Astrocyte (in vitro differentiated cells and primary cell): Measurements from ENCODE around the gene SLC38A10. TPM values are rescaled to one million over a fixed set of nuclear protein-coding genes. Genes with fewer than 3 reads are reported as not detected.

Source experiments
- DNase-seq: peaks from one replicate; pipeline ENCODE4 v3.0.0-alpha.2; 2010; ENCODE audit warnings: low read depth
- FAIRE-seq: peaks from 2 replicates; lab custom pipeline; 2011; peaks lifted over from hg19 to GRCh38; lab: Jason Lieb, UNC
- H2AFZ ChIP-seq: 2 replicates; pipeline ENCODE4 v1.6.0; 2012; ENCODE audit warnings: low read depth, low read length, inconsistent platforms
- H3K27ac ChIP-seq: 2 replicates; pipeline ENCODE4 v1.5.1; 2011; ENCODE audit warnings: low read depth, low read length, inconsistent platforms
- H3K27me3 ChIP-seq: 2 replicates; pipeline ENCODE4 v1.6.0; 2011; ENCODE audit warnings: low read length, inconsistent platforms; ENCODE audit not compliant: insufficient read depth
- H3K36me3 ChIP-seq: 2 replicates; pipeline ENCODE4 v1.5.1; 2011; ENCODE audit warnings: low read length, inconsistent platforms; ENCODE audit not compliant: insufficient read depth
- H3K4me1 ChIP-seq: 2 replicates; pipeline ENCODE4 v1.5.1; 2011; ENCODE audit warnings: low read length, inconsistent platforms; ENCODE audit not compliant: insufficient read depth
- H3K4me2 ChIP-seq: 2 replicates; pipeline ENCODE4 v1.6.0; 2012; ENCODE audit warnings: low read length, inconsistent platforms
- H3K4me3 ChIP-seq: 2 replicates; pipeline ENCODE4 v1.5.1; 2011; ENCODE audit warnings: low read depth, mild to moderate bottlenecking, low read length, inconsistent platforms; ENCODE audit not compliant: insufficient read depth
- H3K79me2 ChIP-seq: 2 replicates; pipeline ENCODE4 v1.6.0; 2012; ENCODE audit warnings: mild to moderate bottlenecking, low read length, inconsistent platforms; ENCODE audit not compliant: insufficient read depth
- H3K9ac ChIP-seq: 2 replicates; pipeline ENCODE4 v1.6.0; 2012; ENCODE audit warnings: mild to moderate bottlenecking, low read length, inconsistent platforms
- H3K9me3 ChIP-seq: 2 replicates; pipeline ENCODE4 v1.5.1; 2012; ENCODE audit warnings: low read depth, mild to moderate bottlenecking, low read length, inconsistent platforms; ENCODE audit not compliant: insufficient read depth
- H4K20me1 ChIP-seq: 2 replicates; pipeline ENCODE4 v1.6.0; 2012; ENCODE audit warnings: low read length, inconsistent platforms; ENCODE audit not compliant: insufficient read depth
- H3K27ac Mint-ChIP-seq: one replicate; pipeline ENCODE4 v1.8.0; 2021; ENCODE audit warnings: mild to moderate bottlenecking, mixed read lengths; ENCODE audit not compliant: unreplicated experiment
- H3K27me3 Mint-ChIP-seq: one replicate; pipeline ENCODE4 v1.8.0; 2021; ENCODE audit warnings: low read depth, mixed read lengths; ENCODE audit not compliant: unreplicated experiment
- H3K36me3 Mint-ChIP-seq: one replicate; pipeline ENCODE4 v1.8.0; 2021; ENCODE audit warnings: low read depth, mixed read lengths; ENCODE audit not compliant: unreplicated experiment
- H3K4me1 Mint-ChIP-seq: one replicate; pipeline ENCODE4 v1.8.0; 2021; ENCODE audit warnings: low read depth, mixed read lengths; ENCODE audit not compliant: unreplicated experiment
- H3K4me3 Mint-ChIP-seq: one replicate; pipeline ENCODE4 v1.8.0; 2021; ENCODE audit warnings: mild to moderate bottlenecking, moderate library complexity, mixed read lengths; ENCODE audit not compliant: unreplicated experiment
- H3K9me3 Mint-ChIP-seq: one replicate; pipeline ENCODE4 v1.8.0; 2021; ENCODE audit warnings: mild to moderate bottlenecking, mixed read lengths; ENCODE audit not compliant: unreplicated experiment
- CTCF ChIP-seq: IDR thresholded peaks from 2 replicates; pipeline ENCODE4 v1.5.1; 2011; ENCODE audit warnings: low read depth, mild to moderate bottlenecking, inconsistent platforms, low read length, moderate library complexity; ENCODE audit not compliant: insufficient read depth
- EZH2 ChIP-seq: IDR thresholded peaks from 2 replicates; pipeline ENCODE4 v1.6.1; 2012; ENCODE audit warnings: mild to moderate bottlenecking, low read length, inconsistent platforms; ENCODE audit not compliant: insufficient read depth
- total RNA-seq: library from RNA; stranded (reverse); gene quantifications from 2 replicates; pipeline ENCODE4 v1.2.1, GENCODE V29; 2021

Gene SLC38A10
- total RNA-seq, 1 donor from 2014 or later, result 71.4 TPM

GRCh38 chr17:81232616-81233241 lies 62.4 kb downstream of the SLC38A10 start:
- peaks cover 3% of the 10 kb centered on the region for H3K4me1 ChIP-seq
- no peaks in the 10 kb centered on the region for H3K27me3 ChIP-seq
- H3K9ac ChIP-seq, result no peak overlapping the region
- H3K36me3 Mint-ChIP-seq, result peaks cover 14% of the 10 kb centered on the region
- no peak for DNase-seq
- H3K27ac ChIP-seq, result no peak overlapping the region
- peaks cover 23% of the 10 kb centered on the region for H3K79me2 ChIP-seq
- no peak overlapping the region for H3K27ac Mint-ChIP-seq
- no peak overlapping the region for H3K4me3 Mint-ChIP-seq
- no peak for TF ChIP-seq EZH2
- no peak for TF ChIP-seq CTCF
- H3K4me3 ChIP-seq, result no peak overlapping the region
- peaks cover 28% of the 10 kb centered on the region for H4K20me1 ChIP-seq
- peaks cover 2% of the 10 kb centered on the region for H3K36me3 ChIP-seq
- H3K4me1 Mint-ChIP-seq, result peaks cover 4% of the 10 kb centered on the region
- no peak for FAIRE-seq
- no peaks in the 10 kb centered on the region for H3K27me3 Mint-ChIP-seq
- no peaks in the 10 kb centered on the region for H3K9me3 ChIP-seq
- no peak overlapping the region for H3K4me2 ChIP-seq
- no peak overlapping the region for H2AFZ ChIP-seq
- H3K9me3 Mint-ChIP-seq, result no peaks in the 10 kb centered on the region

GRCh38 chr17:81231766-81232581 lies 63.1 kb downstream of the SLC38A10 start:
- no peak overlapping the region for H2AFZ ChIP-seq
- no peaks in the 10 kb centered on the region for H3K4me1 ChIP-seq
- H3K27ac ChIP-seq, result no peak overlapping the region
- no peaks in the 10 kb centered on the region for H3K9me3 ChIP-seq
- peaks cover 2% of the 10 kb centered on the region for H3K36me3 ChIP-seq
- FAIRE-seq (no peak), DNase-seq (no peak)
- H3K4me2 ChIP-seq, result no peak overlapping the region
- H3K9ac ChIP-seq, result no peak overlapping the region
- H3K27me3 Mint-ChIP-seq, result no peaks in the 10 kb centered on the region
- H3K27me3 ChIP-seq, result no peaks in the 10 kb centered on the region
- no peak for TF ChIP-seq CTCF
- TF ChIP-seq EZH2, result no peak
- no peak overlapping the region for H3K4me3 Mint-ChIP-seq
- no peaks in the 10 kb centered on the region for H3K4me1 Mint-ChIP-seq
- no peaks in the 10 kb centered on the region for H3K9me3 Mint-ChIP-seq
- no peak overlapping the region for H3K4me3 ChIP-seq
- H3K36me3 Mint-ChIP-seq, result peaks cover 14% of the 10 kb centered on the region
- no peak overlapping the region for H3K27ac Mint-ChIP-seq
- peaks cover 21% of the 10 kb centered on the region for H4K20me1 ChIP-seq
- peaks cover 16% of the 10 kb centered on the region for H3K79me2 ChIP-seq
